ENCODE results near the gene NFATC2.

NFATC2 gene

GRCh38 chr20:51385646-51386530 lies 156.6 kb downstream of the NFATC2 start:
- DNase-seq = peak; percentile 14

- DNase-seq = no peak
Measured at GRCh38 chr20:51384875-51385274, 157.6 kb downstream of the NFATC2 start.

GRCh38 chr20:51383891-51384510 lies 158.5 kb downstream of the NFATC2 start:
- DNase-seq = no peak

GRCh38 chr20:51382986-51383821 lies 159.3 kb downstream of the NFATC2 start:
- no peak for DNase-seq

GRCh38 chr20:51382111-51382985 lies 160.2 kb downstream of the NFATC2 start:
- no peak for DNase-seq

- no peak for DNase-seq
Measured at GRCh38 chr20:51381557-51381956, 161.0 kb downstream of the NFATC2 start.

GRCh38 chr20:51380401-51381385 lies 161.8 kb downstream of the NFATC2 start:
- no peak for DNase-seq

- no peak for DNase-seq
Measured at GRCh38 chr20:51379601-51380341, 162.7 kb downstream of the NFATC2 start.

- DNase-seq = no peak
Measured at GRCh38 chr20:51378171-51378928, 164.2 kb downstream of the NFATC2 start.

- no peak for DNase-seq
Measured at GRCh38 chr20:51377132-51377531, 165.4 kb downstream of the NFATC2 start.

- DNase-seq = no peak
Measured at GRCh38 chr20:51376111-51376510, 166.4 kb downstream of the NFATC2 start.

GRCh38 chr20:51375561-51375960 lies 167.0 kb downstream of the NFATC2 start:
- DNase-seq = no peak

- no peak for DNase-seq
Measured at GRCh38 chr20:51374961-51375360, 167.6 kb downstream of the NFATC2 start.

GRCh38 chr20:51374456-51374830 lies 168.1 kb downstream of the NFATC2 start:
- DNase-seq = no peak

GRCh38 chr20:51373713-51374455 lies 168.6 kb downstream of the NFATC2 start:
- no peak for DNase-seq

GRCh38 chr20:51372966-51373365 lies 169.6 kb downstream of the NFATC2 start:
- no peak for DNase-seq

- DNase-seq = peak; percentile 52
Measured at GRCh38 chr20:51372176-51372803, 170.2 kb downstream of the NFATC2 start.

- DNase-seq = no peak
Measured at GRCh38 chr20:51371720-51372119, 170.8 kb downstream of the NFATC2 start.

Data from T-helper 9 cell (primary cell).